Trophoblast cell (in vitro differentiated cells and primary cell): ENCODE results near the gene RIN3.

ENCODE experiments used
- DNase-seq, 2 donors: peaks; one replicate each; pipeline ENCODE4 v3.0.0-alpha.2; 2016
- H2AFZ ChIP-seq: 2 replicates; pipeline ENCODE4 v1.6.1; 2013; ENCODE audit warnings: low read length, moderate library complexity, mild to moderate bottlenecking; ENCODE audit not compliant: insufficient read depth, poor library complexity
- H2AK5ac ChIP-seq: 2 replicates; pipeline ENCODE4 v1.6.1; 2013; ENCODE audit warnings: mild to moderate bottlenecking, low read length
- H2BK120ac ChIP-seq: 2 replicates; pipeline ENCODE4 v1.6.1; 2013; ENCODE audit warnings: low read length, mild to moderate bottlenecking, moderate library complexity; ENCODE audit not compliant: insufficient read depth, poor library complexity
- H2BK12ac ChIP-seq: 2 replicates; pipeline ENCODE4 v1.6.1; 2013; ENCODE audit warnings: mild to moderate bottlenecking, low read length, moderate library complexity
- H2BK5ac ChIP-seq: 2 replicates; pipeline ENCODE4 v1.6.1; 2013; ENCODE audit warnings: low read length, low read depth, moderate library complexity, mild to moderate bottlenecking; ENCODE audit not compliant: poor library complexity
- H3K14ac ChIP-seq: 2 replicates; pipeline ENCODE4 v1.6.1; 2013; ENCODE audit warnings: mild to moderate bottlenecking, low read length
- H3K18ac ChIP-seq: 2 replicates; pipeline ENCODE4 v1.6.1; 2013; ENCODE audit warnings: mild to moderate bottlenecking, low read length
- H3K23ac ChIP-seq: 2 replicates; pipeline ENCODE4 v1.6.1; 2013; ENCODE audit warnings: low read length
- H3K27ac ChIP-seq: 2 replicates; pipeline ENCODE4 v1.5.1; 2013; ENCODE audit warnings: low read depth, mild to moderate bottlenecking, inconsistent platforms, low read length, moderate library complexity
- H3K27me3 ChIP-seq: 2 replicates; pipeline ENCODE4 v1.6.1; 2013; ENCODE audit warnings: inconsistent platforms, mild to moderate bottlenecking, low read length, moderate library complexity; ENCODE audit not compliant: insufficient read depth
- H3K36me3 ChIP-seq, 2 experiments: 1 replicate in 1 of 2; 2 replicates in 1 of 2; pipeline ENCODE4 v1.6.1; 2013; ENCODE audit warnings: low read length in 2 of 2, mild to moderate bottlenecking in 2 of 2, moderate library complexity in 1 of 2; ENCODE audit not compliant: insufficient read depth in 2 of 2, control insufficient read depth in 1 of 2
- H3K4ac ChIP-seq: 2 replicates; pipeline ENCODE4 v1.6.1; 2013; ENCODE audit warnings: low read depth, mild to moderate bottlenecking, low read length, moderate library complexity
- H3K4me1 ChIP-seq, 2 experiments: 1 replicate in 1 of 2; 2 replicates in 1 of 2; pipeline ENCODE4 v1.6.1; 2013; ENCODE audit warnings: low read length in 2 of 2, mild to moderate bottlenecking in 2 of 2, moderate library complexity in 1 of 2; ENCODE audit not compliant: insufficient read depth in 2 of 2, control insufficient read depth in 1 of 2
- H3K4me2 ChIP-seq: 2 replicates; pipeline ENCODE4 v1.6.1; 2013; ENCODE audit warnings: inconsistent platforms, mild to moderate bottlenecking, low read length, moderate library complexity
- H3K4me3 ChIP-seq: 2 replicates; pipeline ENCODE4 v1.5.1; 2013; ENCODE audit warnings: mild to moderate bottlenecking, low read depth, low read length, inconsistent platforms
- H3K79me1 ChIP-seq: one replicate; pipeline ENCODE4 v1.6.1; 2013; ENCODE audit warnings: low read length
- H3K79me2 ChIP-seq: 2 replicates; pipeline ENCODE4 v1.6.1; 2013; ENCODE audit warnings: low read length, mild to moderate bottlenecking; ENCODE audit not compliant: control insufficient read depth, insufficient read depth, poor library complexity
- H3K9ac ChIP-seq: 2 replicates; pipeline ENCODE4 v1.6.1; 2013; ENCODE audit warnings: mild to moderate bottlenecking, low read length
- H3K9me3 ChIP-seq: 2 replicates; pipeline ENCODE4 v1.6.1; 2013; ENCODE audit warnings: low read depth, mild to moderate bottlenecking, control low read depth, inconsistent platforms, low read length; ENCODE audit not compliant: insufficient read depth
- H4K12ac ChIP-seq: 2 replicates; pipeline ENCODE4 v1.6.1; 2013; ENCODE audit warnings: low read depth, mild to moderate bottlenecking, low read length, moderate library complexity
- H4K8ac ChIP-seq: 2 replicates; pipeline ENCODE4 v1.6.1; 2013; ENCODE audit warnings: low read depth, mild to moderate bottlenecking, low read length, moderate library complexity
- H4K91ac ChIP-seq: one replicate; pipeline ENCODE4 v1.6.1; 2013; ENCODE audit warnings: low read depth, mild to moderate bottlenecking, low read length, moderate library complexity
- WGBS: extraction: QIAGEN DNeasy Blood & Tissue Kit; methylation state at CpG from one replicate; pipeline ENCODE4 v1.1.7; 2013; ENCODE audit warnings: missing lambda C conversion rate; ENCODE audit not compliant: insufficient read length, insufficient coverage; ENCODE audit errors: extremely low coverage; 5-methylcytosine and 5-hydroxymethylcytosine counted together

The RIN3 gene

GRCh38 chr14:92734618-92735017 is 221.0 kb downstream of the RIN3 start:
- Histone ChIP-seq H3K4ac (no peak overlapping the region), H3K27ac (no peak overlapping the region), H4K8ac (peak overlapping the region; percentile 45), H3K79me2 (no peaks in the 10 kb centered on the region), H3K4me1 (peaks cover 0 to 4% of the 10 kb centered on the region in 2 experiments), H2BK120ac (no peak overlapping the region), H4K91ac (no peak overlapping the region), H3K9ac (peak overlapping the region; percentile 36), H2AFZ (no peak overlapping the region), H3K27me3 (no peaks in the 10 kb centered on the region), H4K12ac (no peak overlapping the region), H3K4me2 (no peak overlapping the region), H3K9me3 (peaks cover 5% of the 10 kb centered on the region), H3K23ac (no peak overlapping the region), H3K36me3 (peaks cover 8 to 16% of the 10 kb centered on the region in 2 experiments), H2BK12ac (no peak overlapping the region), H3K14ac (no peak overlapping the region), H3K18ac (peak overlapping the region; percentile 68), H2AK5ac (no peak overlapping the region), H2BK5ac (no peak overlapping the region), H3K79me1 (no peaks in the 10 kb centered on the region), H3K4me3 (peak overlapping the region; percentile 59)
- WGBS, result no CpG with 5 or more reads among the region's 7 CpGs
- DNase-seq, result peak in 1 of 2 donors; percentile 53

GRCh38 chr14:92735344-92735743 is 221.8 kb downstream of the RIN3 start:
- H3K4me1 ChIP-seq, result peaks cover 0 to 4% of the 10 kb centered on the region in 2 experiments
- H4K8ac ChIP-seq, result no peak overlapping the region
- no peak overlapping the region for H2AFZ ChIP-seq
- no peak overlapping the region for H3K27ac ChIP-seq
- H3K18ac ChIP-seq, result no peak overlapping the region
- peaks cover 6 to 15% of the 10 kb centered on the region in 2 experiments for H3K36me3 ChIP-seq
- no peak overlapping the region for H3K23ac ChIP-seq
- H3K9me3 ChIP-seq, result peaks cover 5% of the 10 kb centered on the region
- no peak overlapping the region for H3K4ac ChIP-seq
- no peak overlapping the region for H3K4me3 ChIP-seq
- H3K79me1 ChIP-seq, result no peaks in the 10 kb centered on the region
- H4K91ac ChIP-seq, result no peak overlapping the region
- no peak overlapping the region for H2AK5ac ChIP-seq
- H2BK120ac ChIP-seq, result no peak overlapping the region
- no peaks in the 10 kb centered on the region for H3K79me2 ChIP-seq
- DNase-seq, result peak in 1 of 2 donors; percentile 31
- no peaks in the 10 kb centered on the region for H3K27me3 ChIP-seq
- no peak overlapping the region for H3K14ac ChIP-seq
- no peak overlapping the region for H2BK5ac ChIP-seq
- H2BK12ac ChIP-seq, result no peak overlapping the region
- H4K12ac ChIP-seq, result no peak overlapping the region
- H3K9ac ChIP-seq, result no peak overlapping the region
- no peak overlapping the region for H3K4me2 ChIP-seq
- WGBS, result no CpG with 5 or more reads among the region's 6 CpGs

- DNase-seq, result no peak
- Histone ChIP-seq H3K4me3 (no peak overlapping the region), H3K14ac (no peak overlapping the region), H3K9me3 (peaks cover 1% of the 10 kb centered on the region), H2BK120ac (no peak overlapping the region), H2AFZ (no peak overlapping the region), H3K4ac (no peak overlapping the region), H3K79me2 (no peaks in the 10 kb centered on the region), H3K36me3 (peaks cover 6 to 14% of the 10 kb centered on the region in 2 experiments), H4K91ac (no peak overlapping the region), H4K12ac (no peak overlapping the region), H4K8ac (no peak overlapping the region), H3K9ac (no peak overlapping the region), H3K27ac (no peak overlapping the region), H3K18ac (no peak overlapping the region), H3K4me2 (no peak overlapping the region), H3K79me1 (no peaks in the 10 kb centered on the region), H3K4me1 (peaks cover 0 to 4% of the 10 kb centered on the region in 2 experiments), H2AK5ac (no peak overlapping the region), H3K23ac (no peak overlapping the region), H3K27me3 (no peaks in the 10 kb centered on the region), H2BK5ac (no peak overlapping the region), H2BK12ac (no peak overlapping the region)
- no CpG with 5 or more reads among the region's 4 CpGs for WGBS
These were observed 223.6 kb downstream of the RIN3 start for GRCh38 chr14:92737206-92737605.

- H3K23ac ChIP-seq, result no peak overlapping the region
- H3K9me3 ChIP-seq, result peaks cover 1% of the 10 kb centered on the region
- no peak overlapping the region for H3K4me3 ChIP-seq
- no peak overlapping the region for H2AK5ac ChIP-seq
- no peak overlapping the region for H4K8ac ChIP-seq
- no peak overlapping the region for H3K4me2 ChIP-seq
- H4K12ac ChIP-seq, result no peak overlapping the region
- no peaks in the 10 kb centered on the region for H3K27me3 ChIP-seq
- H3K4ac ChIP-seq, result no peak overlapping the region
- H3K18ac ChIP-seq, result no peak overlapping the region
- no peak overlapping the region for H3K9ac ChIP-seq
- no peaks in the 10 kb centered on the region for H3K79me2 ChIP-seq
- H2BK120ac ChIP-seq, result no peak overlapping the region
- DNase-seq, result no peak
- no peak overlapping the region for H3K27ac ChIP-seq
- WGBS, result no CpG with 5 or more reads among the region's 4 CpGs
- H4K91ac ChIP-seq, result no peak overlapping the region
- no peak overlapping the region for H3K14ac ChIP-seq
- peaks cover 0 to 4% of the 10 kb centered on the region in 2 experiments for H3K4me1 ChIP-seq
- H2BK12ac ChIP-seq, result no peak overlapping the region
- H2BK5ac ChIP-seq, result no peak overlapping the region
- peaks cover 9 to 14% of the 10 kb centered on the region in 2 experiments for H3K36me3 ChIP-seq
- H3K79me1 ChIP-seq, result no peaks in the 10 kb centered on the region
- no peak overlapping the region for H2AFZ ChIP-seq
These were observed 224.1 kb downstream of the RIN3 start for GRCh38 chr14:92737619-92738188.
